ENCODE data around the gene WNT5B.

Gene WNT5B

GRCh38 chr12:1630133-1630826, 1.2 kb downstream of the WNT5B start:
- no peaks in the 10 kb centered on the region for H4K20me1 ChIP-seq (ENCODE audit: insufficient read depth, low read length)
- H3K4me3 ChIP-seq (ENCODE audit: low read depth, low read length, poor library complexity, severe bottlenecking), result peak overlapping the region; percentile 54
- no peaks in the 10 kb centered on the region for H3K9me2 ChIP-seq (ENCODE audit: low read depth, low read length)
- H3F3A ChIP-seq (ENCODE audit: insufficient read depth, low read length), result no peaks in the 10 kb centered on the region
- no peak overlapping the region for H3K27ac ChIP-seq (ENCODE audit: low read depth, low read length, poor library complexity, severe bottlenecking)
- peaks cover 16% of the 10 kb centered on the region for H3K4me1 ChIP-seq (ENCODE audit: insufficient read depth, low read length, severe bottlenecking)
- TF ChIP-seq CTCF (IDR thresholded peaks at IDR 0.05; ENCODE audit: low read length) (no peak), EZH2 (IDR thresholded peaks at IDR 0.05; ENCODE audit: borderline replicate concordance, low read length) (no peak)
- peaks cover 24% of the 10 kb centered on the region for H3K27me3 ChIP-seq (ENCODE audit: insufficient read depth, low read length)
- no peaks in the 10 kb centered on the region for H3K79me2 ChIP-seq (ENCODE audit: insufficient read depth, low read length)
- H2AFZ ChIP-seq (ENCODE audit: low read length), result no peak overlapping the region
- H3K9ac ChIP-seq (ENCODE audit: low read length), result no peak overlapping the region
- peak overlapping the region; percentile 74 for H3K4me2 ChIP-seq (ENCODE audit: low read length)
- no peaks in the 10 kb centered on the region for H3K9me3 ChIP-seq (ENCODE audit: low read length)
- H3K36me3 ChIP-seq (ENCODE audit: insufficient read depth, low read length), result no peaks in the 10 kb centered on the region

GRCh38 chr12:1630827-1631591, 2.0 kb downstream of the WNT5B start:
- H3K9me3 ChIP-seq (ENCODE audit: low read length), result no peaks in the 10 kb centered on the region
- no peak overlapping the region for H3K27ac ChIP-seq (ENCODE audit: low read depth, low read length, poor library complexity, severe bottlenecking)
- no peaks in the 10 kb centered on the region for H3K79me2 ChIP-seq (ENCODE audit: insufficient read depth, low read length)
- H3K9me2 ChIP-seq (ENCODE audit: low read depth, low read length), result no peaks in the 10 kb centered on the region
- H3K4me1 ChIP-seq (ENCODE audit: insufficient read depth, low read length, severe bottlenecking), result peaks cover 16% of the 10 kb centered on the region
- TF ChIP-seq EZH2 (IDR thresholded peaks at IDR 0.05; ENCODE audit: borderline replicate concordance, low read length), result no peak
- no peak for TF ChIP-seq CTCF (IDR thresholded peaks at IDR 0.05; ENCODE audit: low read length)
- H3K36me3 ChIP-seq (ENCODE audit: insufficient read depth, low read length), result no peaks in the 10 kb centered on the region
- no peaks in the 10 kb centered on the region for H4K20me1 ChIP-seq (ENCODE audit: insufficient read depth, low read length)
- no peak overlapping the region for H3K4me3 ChIP-seq (ENCODE audit: low read depth, low read length, poor library complexity, severe bottlenecking)
- no peaks in the 10 kb centered on the region for H3F3A ChIP-seq (ENCODE audit: insufficient read depth, low read length)
- no peak overlapping the region for H2AFZ ChIP-seq (ENCODE audit: low read length)
- H3K27me3 ChIP-seq (ENCODE audit: insufficient read depth, low read length), result peaks cover 24% of the 10 kb centered on the region
- peak overlapping the region; percentile 74; the same call in 1 of the 2 replicates for H3K4me2 ChIP-seq (ENCODE audit: low read length)
- no peak overlapping the region for H3K9ac ChIP-seq (ENCODE audit: low read length)

- no peak overlapping the region for H3K4me3 ChIP-seq (ENCODE audit: low read depth, low read length, poor library complexity, severe bottlenecking)
- H3K9me3 ChIP-seq (ENCODE audit: low read length), result no peaks in the 10 kb centered on the region
- H3K27me3 ChIP-seq (ENCODE audit: insufficient read depth, low read length), result peaks cover 20% of the 10 kb centered on the region
- H3K79me2 ChIP-seq (ENCODE audit: insufficient read depth, low read length), result no peaks in the 10 kb centered on the region
- H4K20me1 ChIP-seq (ENCODE audit: insufficient read depth, low read length), result no peaks in the 10 kb centered on the region
- no peak overlapping the region for H3K9ac ChIP-seq (ENCODE audit: low read length)
- no peaks in the 10 kb centered on the region for H3K36me3 ChIP-seq (ENCODE audit: insufficient read depth, low read length)
- no peak for TF ChIP-seq EZH2 (IDR thresholded peaks at IDR 0.05; ENCODE audit: borderline replicate concordance, low read length)
- TF ChIP-seq CTCF (IDR thresholded peaks at IDR 0.05; ENCODE audit: low read length), result no peak
- H3K4me2 ChIP-seq (ENCODE audit: low read length), result no peak overlapping the region
- peaks cover 16% of the 10 kb centered on the region for H3K4me1 ChIP-seq (ENCODE audit: insufficient read depth, low read length, severe bottlenecking)
- H3F3A ChIP-seq (ENCODE audit: insufficient read depth, low read length), result no peaks in the 10 kb centered on the region
- H3K9me2 ChIP-seq (ENCODE audit: low read depth, low read length), result no peaks in the 10 kb centered on the region
- H3K27ac ChIP-seq (ENCODE audit: low read depth, low read length, poor library complexity, severe bottlenecking), result no peak overlapping the region
- no peak overlapping the region for H2AFZ ChIP-seq (ENCODE audit: low read length)
These were observed 3.7 kb downstream of the WNT5B start for GRCh38 chr12:1632702-1633101.
